Mucosa of rectum (tissue), 2 donors: Measurements from ENCODE around the gene SGIP1.

Source experiments
- H3K27ac ChIP-seq, 2 donors: one replicate each; pipeline ENCODE4 v1.7.0; 2013; ENCODE audit warnings: inconsistent platforms in 2 of 2, low read depth in 2 of 2, low read length in 2 of 2
- H3K27me3 ChIP-seq, 2 donors: one replicate each; pipeline ENCODE4 v1.7.0; 2013; ENCODE audit warnings: low read length in 2 of 2; ENCODE audit not compliant: control insufficient read depth in 2 of 2, insufficient read depth in 2 of 2
- H3K36me3 ChIP-seq, 2 donors: one replicate each; pipeline ENCODE4 v1.7.0; 2013; ENCODE audit warnings: low read length in 2 of 2; ENCODE audit not compliant: control insufficient read depth in 2 of 2, insufficient read depth in 2 of 2
- H3K4me1 ChIP-seq, 2 donors: one replicate each; pipeline ENCODE4 v1.7.0; 2013; ENCODE audit warnings: low read length in 2 of 2, mild to moderate bottlenecking in 1 of 2; ENCODE audit not compliant: control insufficient read depth in 2 of 2, insufficient read depth in 2 of 2
- H3K4me3 ChIP-seq, 2 donors: one replicate each; pipeline ENCODE4 v1.7.0; 2013; ENCODE audit warnings: low read length in 2 of 2
- H3K9ac ChIP-seq, 2 donors: one replicate each; pipeline ENCODE4 v1.7.0; 2013; ENCODE audit warnings: low read length in 2 of 2, low read depth in 1 of 2, mild to moderate bottlenecking in 1 of 2
- H3K9me3 ChIP-seq, 2 donors: one replicate each; pipeline ENCODE4 v1.7.0; 2013; ENCODE audit warnings: low read length in 2 of 2; ENCODE audit not compliant: control insufficient read depth in 2 of 2
- donor health status: healthy.
- donor health status: Normal muscosa, but diverticular disease.

The SGIP1 gene, protein sequence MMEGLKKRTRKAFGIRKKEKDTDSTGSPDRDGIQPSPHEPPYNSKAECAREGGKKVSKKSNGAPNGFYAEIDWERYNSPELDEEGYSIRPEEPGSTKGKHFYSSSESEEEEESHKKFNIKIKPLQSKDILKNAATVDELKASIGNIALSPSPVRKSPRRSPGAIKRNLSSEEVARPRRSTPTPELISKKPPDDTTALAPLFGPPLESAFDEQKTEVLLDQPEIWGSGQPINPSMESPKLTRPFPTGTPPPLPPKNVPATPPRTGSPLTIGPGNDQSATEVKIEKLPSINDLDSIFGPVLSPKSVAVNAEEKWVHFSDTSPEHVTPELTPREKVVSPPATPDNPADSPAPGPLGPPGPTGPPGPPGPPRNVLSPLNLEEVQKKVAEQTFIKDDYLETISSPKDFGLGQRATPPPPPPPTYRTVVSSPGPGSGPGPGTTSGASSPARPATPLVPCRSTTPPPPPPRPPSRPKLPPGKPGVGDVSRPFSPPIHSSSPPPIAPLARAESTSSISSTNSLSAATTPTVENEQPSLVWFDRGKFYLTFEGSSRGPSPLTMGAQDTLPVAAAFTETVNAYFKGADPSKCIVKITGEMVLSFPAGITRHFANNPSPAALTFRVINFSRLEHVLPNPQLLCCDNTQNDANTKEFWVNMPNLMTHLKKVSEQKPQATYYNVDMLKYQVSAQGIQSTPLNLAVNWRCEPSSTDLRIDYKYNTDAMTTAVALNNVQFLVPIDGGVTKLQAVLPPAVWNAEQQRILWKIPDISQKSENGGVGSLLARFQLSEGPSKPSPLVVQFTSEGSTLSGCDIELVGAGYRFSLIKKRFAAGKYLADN

DNA sequence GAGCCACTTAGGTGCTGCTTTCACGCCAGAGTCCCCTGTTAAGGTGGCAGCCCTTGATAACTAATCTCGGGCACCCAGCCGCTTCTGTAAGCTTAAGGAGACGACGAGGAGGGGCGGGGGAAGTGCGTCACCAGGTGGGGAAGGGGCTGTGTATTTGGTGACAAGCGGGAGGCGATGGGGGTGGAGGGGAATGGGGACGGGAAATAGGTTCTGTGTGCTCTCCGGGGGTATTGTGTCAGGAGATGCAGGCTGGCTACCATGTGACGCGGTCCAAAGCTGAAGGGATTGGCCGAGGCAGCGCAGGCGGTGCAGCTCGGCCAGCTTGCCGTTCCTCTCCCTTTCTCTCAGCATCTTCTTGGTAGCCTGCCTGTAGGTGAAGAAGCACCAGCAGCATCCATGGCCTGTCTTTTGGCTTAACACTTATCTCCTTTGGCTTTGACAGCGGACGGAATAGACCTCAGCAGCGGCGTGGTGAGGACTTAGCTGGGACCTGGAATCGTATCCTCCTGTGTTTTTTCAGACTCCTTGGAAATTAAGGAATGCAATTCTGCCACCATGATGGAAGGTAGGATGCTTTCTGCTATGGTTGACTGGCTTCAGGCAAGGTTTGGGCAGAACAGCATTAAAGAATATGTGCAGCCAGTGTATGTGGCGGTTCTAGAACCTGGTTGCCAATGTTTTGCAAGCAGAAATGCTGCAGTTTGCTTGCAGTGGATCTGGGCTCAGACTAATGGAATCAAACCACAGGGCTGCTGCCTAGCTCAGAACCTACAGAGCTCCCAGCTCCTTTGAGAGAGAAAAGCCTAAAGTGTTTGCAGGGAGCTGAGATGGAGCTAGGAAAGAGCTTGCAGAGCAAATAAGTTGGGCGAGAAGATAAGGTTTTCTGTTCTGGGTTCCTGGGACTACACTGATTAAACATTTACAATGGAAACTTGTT is at the start of gene SGIP1:
SGIP1 (plus strand) TSS at position 350 of the 937 bp plus-strand sequence; CDS start at position 556, 206 bp downstream.
- H3K9me3 ChIP-seq, result no peaks in the 10 kb centered on the region
- H3K4me1 ChIP-seq, result peaks cover 0 to 6% of the 10 kb centered on the region in 2 donors
- H3K36me3 ChIP-seq, result no peaks in the 10 kb centered on the region
- peaks cover 0 to 17% of the 10 kb centered on the region in 2 donors for H3K27me3 ChIP-seq
- H3K9ac ChIP-seq, result peak within 1 kb of the TSS in 1 of 2 donors; percentile 5
- peak within 1 kb of the TSS; percentile 45 to 46 for H3K27ac ChIP-seq
- H3K4me3 ChIP-seq, result peak within 1 kb of the TSS; percentile 32 to 61

DNA sequence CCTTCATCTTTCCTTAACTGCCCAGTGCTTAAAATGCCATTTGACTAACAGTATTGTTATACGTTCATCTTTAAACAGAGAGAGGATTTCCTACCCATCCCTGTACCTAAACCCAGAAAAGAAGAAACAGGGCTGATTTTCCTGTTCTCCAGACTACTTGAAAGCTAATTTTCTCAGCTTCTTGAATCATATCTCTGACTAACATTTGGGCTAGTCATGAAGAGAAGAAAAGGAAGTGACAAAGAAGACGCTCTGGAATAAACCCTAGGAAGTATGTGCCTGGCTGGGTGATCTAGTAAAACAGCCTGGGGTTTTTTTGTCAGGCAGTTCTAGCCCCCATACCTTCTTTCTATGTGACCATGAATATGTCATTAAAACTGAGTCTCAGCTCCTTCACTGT is 44.8 kb upstream of the SGIP1 start:
- Histone ChIP-seq H3K9me3 (no peaks in the 10 kb centered on the region), H3K27ac (no peak overlapping the region), H3K27me3 (no peaks in the 10 kb centered on the region), H3K9ac (no peak overlapping the region), H3K36me3 (no peaks in the 10 kb centered on the region), H3K4me3 (no peak overlapping the region), H3K4me1 (no peaks in the 10 kb centered on the region)

DNA sequence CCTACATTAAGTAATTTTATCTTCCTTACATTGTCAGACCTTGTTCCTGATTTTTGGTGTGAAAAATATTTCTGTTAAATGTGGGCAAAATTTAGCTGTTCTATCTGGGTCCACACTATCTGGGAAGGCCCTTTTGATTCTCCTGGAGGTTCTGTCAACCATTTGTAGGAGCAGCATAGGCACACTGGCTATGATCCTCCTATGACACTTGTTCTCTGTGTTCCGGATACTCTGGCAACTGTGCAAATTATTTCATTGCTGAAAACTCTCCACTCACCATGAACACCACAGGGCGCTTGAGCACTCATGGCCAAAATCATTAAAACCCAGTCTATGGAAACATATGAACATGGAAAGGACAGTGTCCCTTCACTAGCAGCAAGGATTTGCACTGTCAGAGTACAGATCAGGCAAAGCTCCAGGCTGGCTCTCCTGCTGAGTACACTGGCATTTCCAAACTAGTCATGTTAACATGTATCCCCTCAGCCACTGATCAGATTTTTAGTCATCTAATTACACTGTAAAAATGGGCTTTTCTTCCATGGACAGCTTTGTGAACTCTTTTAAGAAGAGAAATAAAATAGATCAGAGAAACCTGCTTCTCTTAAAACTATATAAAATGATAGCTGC is 43.9 kb upstream of the SGIP1 start:
- Histone ChIP-seq H3K9me3 (no peaks in the 10 kb centered on the region), H3K4me3 (no peak overlapping the region), H3K4me1 (no peaks in the 10 kb centered on the region), H3K27me3 (no peaks in the 10 kb centered on the region), H3K36me3 (no peaks in the 10 kb centered on the region), H3K27ac (no peak overlapping the region), H3K9ac (no peak overlapping the region)

DNA sequence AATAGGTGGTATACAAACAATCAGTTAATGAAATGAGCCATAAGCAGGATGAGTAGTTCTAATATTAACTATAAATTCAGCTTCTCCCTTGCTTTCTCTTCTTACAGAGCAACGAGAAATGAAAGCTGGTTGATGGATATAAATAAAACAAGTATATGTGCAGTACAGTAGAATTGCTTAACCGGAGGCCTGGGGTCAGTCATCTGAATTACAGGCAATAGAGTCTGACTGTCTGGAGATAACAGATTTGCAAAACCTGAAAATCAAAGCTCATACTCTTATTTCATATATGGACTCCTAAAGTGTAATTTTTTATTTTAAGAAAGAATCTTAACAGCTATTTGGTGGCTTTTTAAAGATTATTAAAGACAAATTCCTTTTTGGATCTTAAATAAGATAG is 43.1 kb upstream of the SGIP1 start:
- no peaks in the 10 kb centered on the region for H3K4me1 ChIP-seq
- no peaks in the 10 kb centered on the region for H3K9me3 ChIP-seq
- no peak overlapping the region for H3K9ac ChIP-seq
- no peaks in the 10 kb centered on the region for H3K36me3 ChIP-seq
- no peak overlapping the region for H3K27ac ChIP-seq
- no peak overlapping the region for H3K4me3 ChIP-seq
- no peaks in the 10 kb centered on the region for H3K27me3 ChIP-seq

DNA sequence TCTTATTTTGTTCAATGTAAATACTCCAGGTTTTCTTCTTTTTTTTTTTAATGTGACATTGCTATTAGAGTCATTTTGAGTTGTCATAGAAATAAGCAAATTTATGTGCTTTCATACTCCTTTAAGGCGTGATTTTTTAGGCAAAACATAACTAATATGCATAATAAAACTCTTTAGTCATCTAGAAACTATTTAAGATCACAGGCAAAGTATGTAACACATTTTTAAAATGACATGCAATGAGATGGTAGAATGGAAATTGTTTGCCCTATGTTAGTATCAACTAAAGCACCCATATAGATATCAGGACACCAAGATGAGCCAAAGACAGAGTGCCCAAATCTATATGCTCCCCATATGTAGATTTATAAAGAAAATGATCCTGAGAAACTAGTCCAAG is 41.5 kb upstream of the SGIP1 start:
- H3K36me3 ChIP-seq, result no peaks in the 10 kb centered on the region
- H3K4me1 ChIP-seq, result no peaks in the 10 kb centered on the region
- H3K9me3 ChIP-seq, result no peaks in the 10 kb centered on the region
- no peak overlapping the region for H3K4me3 ChIP-seq
- H3K9ac ChIP-seq, result no peak overlapping the region
- H3K27ac ChIP-seq, result no peak overlapping the region
- no peaks in the 10 kb centered on the region for H3K27me3 ChIP-seq

DNA sequence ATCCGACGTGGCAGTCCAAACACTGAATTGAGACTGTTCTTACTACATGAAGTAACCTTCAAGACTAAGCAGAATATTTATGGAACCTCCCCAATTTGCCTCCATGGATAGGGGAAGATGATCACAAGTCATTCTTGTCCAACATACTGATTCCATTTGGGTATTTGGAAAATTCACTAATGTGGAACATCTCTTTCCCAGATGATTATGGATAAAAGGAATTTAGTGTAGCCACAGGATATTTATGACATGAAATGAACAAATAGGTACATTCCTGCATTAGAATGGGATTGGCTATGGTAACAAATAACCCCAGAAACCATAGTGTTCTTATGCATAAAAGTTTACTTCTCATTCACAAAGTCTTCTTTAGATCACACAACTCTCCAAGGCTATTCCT is 40.2 kb upstream of the SGIP1 start:
- no peaks in the 10 kb centered on the region for H3K36me3 ChIP-seq
- no peak overlapping the region for H3K27ac ChIP-seq
- no peak overlapping the region for H3K9ac ChIP-seq
- no peaks in the 10 kb centered on the region for H3K9me3 ChIP-seq
- H3K27me3 ChIP-seq, result no peaks in the 10 kb centered on the region
- no peaks in the 10 kb centered on the region for H3K4me1 ChIP-seq
- H3K4me3 ChIP-seq, result no peak overlapping the region

DNA sequence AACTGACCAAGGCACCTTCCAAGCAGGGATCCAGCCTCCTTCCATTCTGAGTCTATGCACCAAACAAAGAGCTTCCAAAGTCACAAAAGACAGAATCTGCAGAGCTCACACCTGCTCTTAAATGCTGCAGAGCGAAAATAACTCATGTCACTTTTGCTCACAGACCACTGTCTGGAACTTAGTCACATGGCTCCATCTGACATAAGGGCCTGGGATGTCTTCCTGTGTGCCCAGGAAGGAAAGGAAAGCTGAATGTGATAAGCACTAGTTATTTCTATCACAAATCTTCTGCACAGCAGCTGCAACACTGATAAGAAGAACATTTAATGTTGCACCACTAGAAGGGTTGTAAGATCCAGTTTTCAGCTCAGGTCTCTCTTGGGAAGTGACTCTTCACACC is 39.5 kb upstream of the SGIP1 start:
- no peak overlapping the region for H3K4me3 ChIP-seq
- H3K9me3 ChIP-seq, result no peaks in the 10 kb centered on the region
- H3K27me3 ChIP-seq, result no peaks in the 10 kb centered on the region
- H3K27ac ChIP-seq, result no peak overlapping the region
- no peak overlapping the region for H3K9ac ChIP-seq
- H3K4me1 ChIP-seq, result no peaks in the 10 kb centered on the region
- H3K36me3 ChIP-seq, result no peaks in the 10 kb centered on the region

DNA sequence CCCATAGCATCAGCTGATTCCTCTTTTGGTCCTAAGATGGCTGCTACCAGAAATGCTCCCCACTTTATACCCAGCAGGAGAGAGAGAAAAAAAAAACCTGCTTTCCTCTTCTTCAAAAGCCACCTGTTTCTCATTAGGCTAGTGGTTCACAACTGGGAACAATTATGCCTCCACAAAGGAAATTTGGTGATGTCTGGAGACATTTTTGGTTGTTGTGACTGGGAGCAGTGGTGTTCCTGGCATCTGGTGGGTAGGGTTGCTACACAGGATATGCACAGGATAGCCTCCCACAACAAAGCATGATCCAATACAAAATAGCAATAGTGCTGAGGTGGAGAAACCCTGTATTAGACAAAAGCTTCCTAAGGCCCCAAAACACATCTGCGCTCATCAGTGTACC is 38.5 kb upstream of the SGIP1 start:
- Histone ChIP-seq H3K9me3 (no peaks in the 10 kb centered on the region), H3K4me3 (no peak overlapping the region), H3K27ac (no peak overlapping the region), H3K36me3 (no peaks in the 10 kb centered on the region), H3K27me3 (no peaks in the 10 kb centered on the region), H3K4me1 (no peaks in the 10 kb centered on the region), H3K9ac (no peak overlapping the region)

DNA sequence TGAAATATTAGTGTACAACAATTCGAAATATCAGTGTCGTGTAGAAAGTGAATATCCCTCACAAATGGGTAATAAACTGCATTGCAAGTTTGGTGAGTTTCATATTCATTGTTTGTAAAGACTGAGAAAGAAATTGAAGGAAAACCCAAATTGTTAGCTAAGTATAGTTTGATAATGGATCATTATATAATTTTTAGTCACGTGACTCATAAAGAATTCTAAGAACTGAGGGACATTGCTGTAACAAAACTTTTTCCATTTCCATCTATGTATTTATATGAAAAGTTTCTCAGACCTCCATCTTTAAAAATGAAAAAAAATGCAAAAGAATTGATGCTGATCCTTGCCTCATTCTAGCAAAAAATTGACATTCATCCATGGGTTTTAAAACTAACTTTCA is 36.0 kb upstream of the SGIP1 start:
- Histone ChIP-seq H3K9ac (no peak overlapping the region), H3K36me3 (no peaks in the 10 kb centered on the region), H3K27me3 (no peaks in the 10 kb centered on the region), H3K4me3 (no peak overlapping the region), H3K27ac (no peak overlapping the region), H3K4me1 (no peaks in the 10 kb centered on the region), H3K9me3 (no peaks in the 10 kb centered on the region)
